ENCODE results near the gene BMAL1.
A peak's percentile ranks its signal among the peaks of the same experiment; 100 is the strongest.

DNA sequence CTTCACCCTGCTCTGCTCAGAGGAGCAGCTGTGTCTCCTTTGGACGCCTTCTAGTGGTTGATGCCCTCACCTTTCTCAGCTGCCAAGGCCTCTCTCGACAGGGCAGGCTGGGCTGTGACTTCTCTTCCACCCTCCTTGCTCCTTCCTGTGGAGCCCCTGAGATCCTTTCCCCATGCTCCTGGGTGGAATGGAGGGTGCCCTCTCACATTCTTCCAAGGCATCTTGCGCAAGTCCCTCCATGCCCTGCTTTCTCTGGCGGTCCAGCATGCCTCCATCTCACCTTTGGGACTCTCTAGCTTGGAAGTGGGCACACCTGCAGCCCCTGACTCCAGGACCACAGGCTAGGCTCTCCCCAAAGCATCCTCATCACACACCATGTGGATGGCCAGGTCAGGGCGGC is 68.9 kb downstream of the BMAL1 start:
- TF ChIP-seq, protein P1, sequence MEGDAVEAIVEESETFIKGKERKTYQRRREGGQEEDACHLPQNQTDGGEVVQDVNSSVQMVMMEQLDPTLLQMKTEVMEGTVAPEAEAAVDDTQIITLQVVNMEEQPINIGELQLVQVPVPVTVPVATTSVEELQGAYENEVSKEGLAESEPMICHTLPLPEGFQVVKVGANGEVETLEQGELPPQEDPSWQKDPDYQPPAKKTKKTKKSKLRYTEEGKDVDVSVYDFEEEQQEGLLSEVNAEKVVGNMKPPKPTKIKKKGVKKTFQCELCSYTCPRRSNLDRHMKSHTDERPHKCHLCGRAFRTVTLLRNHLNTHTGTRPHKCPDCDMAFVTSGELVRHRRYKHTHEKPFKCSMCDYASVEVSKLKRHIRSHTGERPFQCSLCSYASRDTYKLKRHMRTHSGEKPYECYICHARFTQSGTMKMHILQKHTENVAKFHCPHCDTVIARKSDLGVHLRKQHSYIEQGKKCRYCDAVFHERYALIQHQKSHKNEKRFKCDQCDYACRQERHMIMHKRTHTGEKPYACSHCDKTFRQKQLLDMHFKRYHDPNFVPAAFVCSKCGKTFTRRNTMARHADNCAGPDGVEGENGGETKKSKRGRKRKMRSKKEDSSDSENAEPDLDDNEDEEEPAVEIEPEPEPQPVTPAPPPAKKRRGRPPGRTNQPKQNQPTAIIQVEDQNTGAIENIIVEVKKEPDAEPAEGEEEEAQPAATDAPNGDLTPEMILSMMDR (IDR thresholded peaks at IDR 0.05; ENCODE audit: low read length): peak; percentile 10; the same call in 1 of the 2 replicates
- no peak for TF ChIP-seq EZH2 (IDR thresholded peaks at IDR 0.05; ENCODE audit: borderline replicate concordance, low read length)

Data from OCI-LY1 (cell line).